GM19099 (cell line): ENCODE results near the gene UGT1A3.

Experiments
- POLR2A ChIP-seq: IDR thresholded peaks from 3 replicates; pipeline ENCODE4 v1.6.1; 2011; ENCODE audit warnings: low read depth; ENCODE audit not compliant: insufficient read length; ENCODE audit errors: extremely low read depth

Gene UGT1A3

GRCh38 chr2:233699424-233700027 is 29.3 kb upstream of the UGT1A3 start:
- TF ChIP-seq POLR2A: no peak

GRCh38 chr2:233700028-233700635 is 28.7 kb upstream of the UGT1A3 start:
- TF ChIP-seq POLR2A: no peak

DNA sequence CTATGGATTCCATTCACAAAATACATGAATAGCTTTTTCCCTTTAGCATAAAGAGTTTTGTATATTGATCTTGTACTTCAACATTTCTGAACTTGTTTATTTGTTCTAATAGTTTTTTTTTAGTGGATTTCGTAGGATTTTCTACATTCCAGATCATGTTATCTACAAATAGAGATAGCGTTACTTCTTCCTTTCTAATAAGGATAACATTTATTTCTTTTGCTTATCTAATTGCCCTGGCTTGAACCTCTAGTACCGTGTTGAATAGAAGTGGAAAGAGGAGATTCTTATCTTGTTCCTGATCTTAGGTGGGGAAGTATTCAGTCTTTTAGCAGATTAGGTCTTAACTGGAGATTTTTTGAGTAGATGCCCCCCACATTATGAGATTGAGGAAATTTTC is 26.6 kb upstream of the UGT1A3 start:
- no peak for TF ChIP-seq POLR2A

GRCh38 chr2:233705911-233706506 is 22.8 kb upstream of the UGT1A3 start:
- no peak for TF ChIP-seq POLR2A

DNA sequence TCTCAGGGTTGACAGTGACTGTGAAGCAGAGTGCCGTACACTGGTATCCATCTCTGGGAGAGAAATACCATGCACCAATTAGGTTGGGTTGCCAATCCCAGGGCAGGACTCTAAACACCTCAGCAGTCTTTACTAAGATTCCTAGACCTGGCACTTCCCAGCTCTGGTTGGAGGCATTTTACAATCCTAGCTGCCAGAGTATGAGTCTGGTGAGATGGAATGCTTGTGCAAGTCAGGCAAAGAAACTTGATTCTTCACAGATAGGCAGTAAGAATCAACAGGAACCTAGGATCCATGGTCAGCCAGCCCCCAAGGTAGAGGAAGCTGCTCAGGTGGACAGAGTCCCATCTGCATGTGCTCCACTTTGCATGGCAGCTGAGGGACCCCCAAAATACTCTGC is 22.1 kb upstream of the UGT1A3 start:
- no peak for TF ChIP-seq POLR2A

GRCh38 chr2:233707940-233708644 is 20.8 kb upstream of the UGT1A3 start:
- TF ChIP-seq POLR2A: no peak

- TF ChIP-seq POLR2A: no peak
Measured at GRCh38 chr2:233708942-233709341, 19.9 kb upstream of the UGT1A3 start.

DNA sequence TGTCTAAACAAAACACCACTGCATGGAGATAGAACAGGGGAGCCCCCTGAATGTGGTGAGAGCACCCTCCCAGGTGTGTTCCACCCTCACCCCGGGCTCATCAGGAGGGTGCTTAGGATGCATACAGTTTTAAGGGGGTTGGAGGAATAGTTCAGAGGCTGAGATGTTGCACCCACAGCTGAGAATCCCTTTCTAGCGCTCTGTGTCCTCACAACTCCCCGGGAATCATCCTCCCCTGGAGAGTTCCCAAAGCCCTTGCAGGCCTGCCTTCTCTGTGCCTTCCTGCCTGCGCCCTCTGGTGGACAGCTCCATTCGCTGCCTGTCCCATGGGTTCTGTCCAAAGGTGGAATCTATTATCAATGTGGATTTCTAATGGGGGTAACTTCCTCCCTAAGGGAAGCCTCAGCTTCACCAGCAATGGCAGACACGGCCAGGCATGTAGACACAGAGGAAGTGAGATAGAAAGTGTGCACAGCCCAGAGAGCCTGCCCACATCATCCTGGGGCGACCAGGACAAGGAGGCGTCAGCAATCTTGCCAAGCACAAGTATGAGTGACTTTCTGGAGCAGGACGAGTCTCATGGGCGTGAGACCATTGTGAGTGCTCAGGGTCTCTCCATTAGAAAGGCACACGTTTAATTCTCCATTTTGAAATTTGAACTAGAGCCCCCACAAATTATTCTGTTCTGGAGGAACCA is 17.4 kb upstream of the UGT1A3 start:
- TF ChIP-seq POLR2A: no peak

DNA sequence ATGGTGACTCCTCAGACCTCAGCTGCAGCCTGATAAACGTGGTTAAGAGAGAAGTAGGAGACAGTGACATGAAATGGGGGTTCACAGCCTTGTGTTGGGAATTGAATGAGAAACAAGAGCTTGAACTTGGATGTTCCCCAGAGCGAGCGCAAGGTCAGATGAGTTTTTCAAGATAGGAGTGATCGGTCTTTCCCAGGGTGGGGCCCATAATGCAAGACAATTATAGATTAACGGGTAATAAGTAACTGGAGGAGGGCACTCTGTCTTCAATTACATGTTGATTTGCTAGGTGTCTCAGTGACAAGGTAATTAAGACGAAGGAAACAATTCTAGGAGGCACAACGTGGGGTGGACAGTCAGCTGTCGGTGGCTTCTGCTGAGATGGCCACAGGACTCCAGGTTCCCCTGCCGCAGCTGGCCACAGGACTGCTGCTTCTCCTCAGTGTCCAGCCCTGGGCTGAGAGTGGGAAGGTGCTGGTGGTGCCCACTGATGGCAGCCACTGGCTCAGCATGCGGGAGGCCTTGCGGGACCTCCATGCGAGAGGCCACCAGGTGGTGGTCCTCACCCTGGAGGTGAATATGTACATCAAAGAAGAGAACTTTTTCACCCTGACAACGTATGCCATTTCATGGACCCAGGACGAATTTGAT is 16.1 kb upstream of the UGT1A3 start, which contains the start of gene UGT1A5:
Gene UGT1A5, plus strand, starts transcription at position 297 of the 651 bp plus-strand sequence. Its CDS starts 85 bp downstream, at position 382.
- no peak for TF ChIP-seq POLR2A

GRCh38 chr2:233713262-233713615 is 15.6 kb upstream of the UGT1A3 start:
- no peak for TF ChIP-seq POLR2A

DNA sequence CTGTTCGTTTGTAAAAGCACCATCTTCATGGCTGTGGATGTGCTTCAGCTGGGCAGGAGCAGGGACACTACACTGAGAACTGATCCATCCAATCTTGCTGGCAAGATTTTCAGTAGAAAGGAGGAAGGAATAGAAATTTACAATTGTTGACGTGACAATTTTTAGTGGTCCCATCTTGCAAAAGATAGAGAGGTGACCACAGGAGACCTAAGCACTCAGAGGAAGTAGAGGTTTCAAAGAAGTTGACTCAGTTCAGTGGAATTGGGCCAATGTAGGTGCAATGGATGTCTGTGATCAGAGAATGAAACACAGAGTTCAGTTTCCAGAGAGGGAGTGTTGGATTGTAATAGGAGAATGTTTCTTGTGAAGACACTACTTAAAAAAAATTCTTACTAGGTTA is 14.7 kb upstream of the UGT1A3 start:
- no peak for TF ChIP-seq POLR2A

GRCh38 chr2:233718552-233718951 is 10.3 kb upstream of the UGT1A3 start, which contains the start of gene UGT1A4:
Gene UGT1A4, plus strand, starts transcription at chr2:233718736. Its CDS starts 85 bp downstream, at chr2:233718821.
- no peak for TF ChIP-seq POLR2A

DNA sequence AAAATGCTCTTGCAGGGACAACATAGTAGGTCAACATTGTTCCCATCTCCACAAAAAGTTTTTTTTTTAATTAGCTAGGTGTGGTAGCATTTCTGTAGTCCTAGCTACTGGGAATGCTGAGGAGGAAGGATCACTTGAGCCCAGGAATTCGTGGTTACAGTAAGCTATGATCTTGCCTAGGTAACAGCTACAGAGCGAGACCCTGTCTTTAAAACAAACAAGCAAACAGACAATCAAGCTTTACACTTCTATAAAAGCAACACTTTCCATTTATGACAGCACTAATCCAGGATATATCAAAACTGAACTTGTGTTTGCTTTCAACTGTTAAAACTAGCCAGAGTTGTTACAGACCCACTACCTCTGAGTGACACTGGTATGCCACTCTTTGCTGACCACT is 12.0 kb downstream of the UGT1A3 start:
- no peak for TF ChIP-seq POLR2A

DNA sequence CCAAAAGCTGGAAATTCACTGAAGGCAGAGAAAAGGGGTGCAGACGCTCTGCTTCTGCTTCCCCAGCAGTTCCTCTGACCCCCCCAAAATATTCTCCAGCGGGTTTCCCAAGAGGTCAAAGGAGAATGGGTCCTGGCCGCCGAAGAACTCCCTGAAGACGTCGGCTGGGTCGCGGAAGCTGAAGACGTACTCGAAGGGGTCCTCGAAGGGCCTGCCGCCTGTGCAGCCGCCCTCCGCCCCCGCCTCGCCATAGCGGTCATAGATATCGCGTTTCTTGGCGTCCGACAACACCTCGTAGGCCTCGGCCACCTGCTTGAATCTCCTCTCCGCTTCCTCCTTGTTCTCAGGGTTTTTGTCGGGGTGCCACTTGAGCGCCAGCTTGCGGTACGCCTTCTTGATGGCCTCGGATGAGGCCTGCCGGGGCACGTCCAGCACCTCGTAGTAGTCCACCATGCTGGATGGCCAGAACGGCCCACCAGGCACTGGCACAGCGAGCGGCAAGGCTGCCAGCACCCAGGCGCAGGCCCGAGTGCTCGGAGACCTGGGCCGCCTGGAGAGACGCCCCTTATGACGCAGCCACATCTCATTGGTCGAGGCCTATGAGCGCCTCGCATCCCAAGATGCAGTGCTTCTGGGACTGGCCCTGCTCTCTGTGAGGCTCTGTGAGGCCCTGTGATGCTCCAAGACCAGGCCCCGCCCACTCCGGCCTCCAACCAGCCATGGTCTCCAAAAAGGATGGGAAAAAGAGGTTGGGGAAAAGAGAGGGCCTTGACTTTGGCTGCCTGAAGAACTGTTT is 14.8 kb downstream of the UGT1A3 start:
- TF ChIP-seq POLR2A: no peak
